ENCODE data around the gene CFAP20.

CFAP20 gene

GRCh38 chr16:58129097-58129936, at the start of gene CFAP20:
Gene CFAP20 (minus strand): TSS chr16:58129381. CDS start chr16:58129115, 266 bp downstream.
- Histone ChIP-seq H3K36me3 (ENCODE audit: insufficient read depth, low read length) (no peaks in the 10 kb centered on the region), H3K9ac (ENCODE audit: low read depth, low read length) (peak within 1 kb of the TSS; percentile 82), H3K9me3 (ENCODE audit: control insufficient read depth, insufficient read depth, low read length) (no peaks in the 10 kb centered on the region), H3K4me1 (ENCODE audit: insufficient read depth, low read length) (peaks cover 4% of the 10 kb centered on the region)

- peaks cover 10% of the 10 kb centered on the region for H3K36me3 ChIP-seq (ENCODE audit: insufficient read depth, low read length)
Observed at GRCh38 chr16:58177353-58177710, 48.2 kb upstream of the CFAP20 start.

GRCh38 chr16:58176608-58177352, 47.6 kb upstream of the CFAP20 start:
- Histone ChIP-seq H3K4me1 (ENCODE audit: insufficient read depth, low read length) (no peaks in the 10 kb centered on the region), H3K9ac (ENCODE audit: low read depth, low read length) (no peak overlapping the region), H3K36me3 (ENCODE audit: insufficient read depth, low read length) (peaks cover 10% of the 10 kb centered on the region), H3K9me3 (ENCODE audit: control insufficient read depth, insufficient read depth, low read length) (no peaks in the 10 kb centered on the region)

More at GRCh38 chr16:58177353-58177710, 48.2 kb upstream of the CFAP20 start:
- Histone ChIP-seq H3K9me3 (ENCODE audit: control insufficient read depth, insufficient read depth, low read length) (no peaks in the 10 kb centered on the region), H3K9ac (ENCODE audit: low read depth, low read length) (no peak overlapping the region), H3K4me1 (ENCODE audit: insufficient read depth, low read length) (no peaks in the 10 kb centered on the region)

- no peak overlapping the region for H3K9ac ChIP-seq (ENCODE audit: low read depth, low read length)
- no peaks in the 10 kb centered on the region for H3K9me3 ChIP-seq (ENCODE audit: control insufficient read depth, insufficient read depth, low read length)
- no peaks in the 10 kb centered on the region for H3K4me1 ChIP-seq (ENCODE audit: insufficient read depth, low read length)
- peaks cover 40% of the 10 kb centered on the region for H3K36me3 ChIP-seq (ENCODE audit: insufficient read depth, low read length)
Observed at GRCh38 chr16:58170223-58170622, 41.0 kb upstream of the CFAP20 start.

GRCh38 chr16:58160855-58161254, 31.7 kb upstream of the CFAP20 start:
- Histone ChIP-seq H3K9me3 (ENCODE audit: control insufficient read depth, insufficient read depth, low read length) (no peaks in the 10 kb centered on the region), H3K36me3 (ENCODE audit: insufficient read depth, low read length) (peaks cover 38% of the 10 kb centered on the region), H3K9ac (ENCODE audit: low read depth, low read length) (no peak overlapping the region), H3K4me1 (ENCODE audit: insufficient read depth, low read length) (no peaks in the 10 kb centered on the region)

- Histone ChIP-seq H3K4me1 (ENCODE audit: insufficient read depth, low read length) (no peaks in the 10 kb centered on the region), H3K9me3 (ENCODE audit: control insufficient read depth, insufficient read depth, low read length) (no peaks in the 10 kb centered on the region), H3K9ac (ENCODE audit: low read depth, low read length) (no peak overlapping the region), H3K36me3 (ENCODE audit: insufficient read depth, low read length) (peaks cover 18% of the 10 kb centered on the region)
Observed at GRCh38 chr16:58158725-58159124, 29.5 kb upstream of the CFAP20 start.

GRCh38 chr16:58157951-58158540, 28.9 kb upstream of the CFAP20 start:
- Histone ChIP-seq H3K4me1 (ENCODE audit: insufficient read depth, low read length) (no peaks in the 10 kb centered on the region), H3K9me3 (ENCODE audit: control insufficient read depth, insufficient read depth, low read length) (no peaks in the 10 kb centered on the region), H3K36me3 (ENCODE audit: insufficient read depth, low read length) (peaks cover 13% of the 10 kb centered on the region), H3K9ac (ENCODE audit: low read depth, low read length) (no peak overlapping the region)

GRCh38 chr16:58157239-58157638, 28.1 kb upstream of the CFAP20 start:
- no peaks in the 10 kb centered on the region for H3K9me3 ChIP-seq (ENCODE audit: control insufficient read depth, insufficient read depth, low read length)
- H3K9ac ChIP-seq (ENCODE audit: low read depth, low read length) = no peak overlapping the region
- H3K4me1 ChIP-seq (ENCODE audit: insufficient read depth, low read length) = no peaks in the 10 kb centered on the region

GRCh38 chr16:58155839-58156238, 26.7 kb upstream of the CFAP20 start:
- Histone ChIP-seq H3K4me1 (ENCODE audit: insufficient read depth, low read length) (no peaks in the 10 kb centered on the region), H3K9ac (ENCODE audit: low read depth, low read length) (no peak overlapping the region), H3K36me3 (ENCODE audit: insufficient read depth, low read length) (peaks cover 6% of the 10 kb centered on the region; the same call in 1 of the 2 replicates), H3K9me3 (ENCODE audit: control insufficient read depth, insufficient read depth, low read length) (no peaks in the 10 kb centered on the region)

More at GRCh38 chr16:58157239-58157638, 28.1 kb upstream of the CFAP20 start:
- H3K36me3 ChIP-seq (ENCODE audit: insufficient read depth, low read length) = peaks cover 6% of the 10 kb centered on the region; the same call in 1 of the 2 replicates

- H3K4me1 ChIP-seq (ENCODE audit: insufficient read depth, low read length) = no peaks in the 10 kb centered on the region
- peaks cover 6% of the 10 kb centered on the region; the same call in 1 of the 2 replicates for H3K36me3 ChIP-seq (ENCODE audit: insufficient read depth, low read length)
- H3K9me3 ChIP-seq (ENCODE audit: control insufficient read depth, insufficient read depth, low read length) = no peaks in the 10 kb centered on the region
- H3K9ac ChIP-seq (ENCODE audit: low read depth, low read length) = no peak overlapping the region
Observed at GRCh38 chr16:58154345-58154744, 25.2 kb upstream of the CFAP20 start.

- no peaks in the 10 kb centered on the region for H3K36me3 ChIP-seq (ENCODE audit: insufficient read depth, low read length)
Observed at GRCh38 chr16:58152246-58152868, 23.2 kb upstream of the CFAP20 start.

GRCh38 chr16:58148526-58148925, 19.3 kb upstream of the CFAP20 start:
- H3K9ac ChIP-seq (ENCODE audit: low read depth, low read length) = no peak overlapping the region
- H3K4me1 ChIP-seq (ENCODE audit: insufficient read depth, low read length) = no peaks in the 10 kb centered on the region
- no peaks in the 10 kb centered on the region for H3K9me3 ChIP-seq (ENCODE audit: control insufficient read depth, insufficient read depth, low read length)
- no peaks in the 10 kb centered on the region for H3K36me3 ChIP-seq (ENCODE audit: insufficient read depth, low read length)

More at GRCh38 chr16:58152246-58152868, 23.2 kb upstream of the CFAP20 start:
- H3K4me1 ChIP-seq (ENCODE audit: insufficient read depth, low read length) = no peaks in the 10 kb centered on the region
- no peak overlapping the region for H3K9ac ChIP-seq (ENCODE audit: low read depth, low read length)
- H3K9me3 ChIP-seq (ENCODE audit: control insufficient read depth, insufficient read depth, low read length) = no peaks in the 10 kb centered on the region

GRCh38 chr16:58148099-58148498, 18.9 kb upstream of the CFAP20 start:
- Histone ChIP-seq H3K9ac (ENCODE audit: low read depth, low read length) (no peak overlapping the region), H3K36me3 (ENCODE audit: insufficient read depth, low read length) (no peaks in the 10 kb centered on the region), H3K4me1 (ENCODE audit: insufficient read depth, low read length) (no peaks in the 10 kb centered on the region), H3K9me3 (ENCODE audit: control insufficient read depth, insufficient read depth, low read length) (no peaks in the 10 kb centered on the region)

- Histone ChIP-seq H3K4me1 (ENCODE audit: insufficient read depth, low read length) (no peaks in the 10 kb centered on the region), H3K9ac (ENCODE audit: low read depth, low read length) (no peak overlapping the region), H3K36me3 (ENCODE audit: insufficient read depth, low read length) (no peaks in the 10 kb centered on the region), H3K9me3 (ENCODE audit: control insufficient read depth, insufficient read depth, low read length) (no peaks in the 10 kb centered on the region; the same call in 1 of the 2 replicates)
Observed at GRCh38 chr16:58138852-58139251, 9.7 kb upstream of the CFAP20 start.

Measured in ES-I3 (cell line).